ENCODE data around the gene EEF1A2.

The EEF1A2 gene

GRCh38 chr20:63505723-63506122, 6.8 kb upstream of the EEF1A2 start:
- WGBS (ENCODE audit: extremely low coverage, insufficient coverage, low lambda C conversion rate), result no CpG with 5 or more reads among the region's 12 CpGs
- H2BK5ac ChIP-seq (ENCODE audit: low read length), result no peak overlapping the region
- no peaks in the 10 kb centered on the region for H3K27me3 ChIP-seq (ENCODE audit: insufficient read depth, low read length, poor library complexity)

GRCh38 chr20:63505281-63505680, 6.4 kb upstream of the EEF1A2 start:
- Histone ChIP-seq H3K36me3 (ENCODE audit: control insufficient read depth, insufficient read depth, low read length) (no peaks in the 10 kb centered on the region), H4K5ac (ENCODE audit: low read length) (no peak overlapping the region), H3K56ac (ENCODE audit: low read length) (no peak overlapping the region), H3K18ac (ENCODE audit: low read length) (no peak overlapping the region), H2BK5ac (ENCODE audit: low read length) (no peak overlapping the region), H2AK5ac (ENCODE audit: low read length) (no peak overlapping the region), H3K4me1 (ENCODE audit: control insufficient read depth, low read depth, low read length) (no peaks in the 10 kb centered on the region), H3K79me1 (ENCODE audit: low read length) (no peaks in the 10 kb centered on the region), H3K9ac (ENCODE audit: low read length) (no peak overlapping the region), H2BK120ac (ENCODE audit: low read depth, low read length) (no peak overlapping the region), H3K23ac (ENCODE audit: low read length) (no peak overlapping the region), H3K4me3 (ENCODE audit: low read length) (no peak overlapping the region), H4K8ac (ENCODE audit: low read depth, low read length) (no peak overlapping the region), H3K79me2 (ENCODE audit: control insufficient read depth, insufficient read depth, low read length) (no peaks in the 10 kb centered on the region), H3K27me3 (ENCODE audit: insufficient read depth, low read length, poor library complexity) (no peaks in the 10 kb centered on the region), H3K27ac (ENCODE audit: low read depth, low read length) (no peak overlapping the region), H3K4ac (ENCODE audit: low read depth, low read length) (no peak overlapping the region), H2BK15ac (replicated peaks; ENCODE audit: low read depth) (no peak overlapping the region), H3K4me2 (ENCODE audit: low read length) (no peak overlapping the region)
- no CpG with 5 or more reads among the region's 8 CpGs for WGBS (ENCODE audit: extremely low coverage, insufficient coverage, low lambda C conversion rate)
- DNase-seq, result no peak

More at GRCh38 chr20:63505723-63506122, 6.8 kb upstream of the EEF1A2 start:
- Histone ChIP-seq H3K4me3 (ENCODE audit: low read length) (no peak overlapping the region), H3K79me1 (ENCODE audit: low read length) (no peaks in the 10 kb centered on the region), H3K36me3 (ENCODE audit: control insufficient read depth, insufficient read depth, low read length) (no peaks in the 10 kb centered on the region), H3K18ac (ENCODE audit: low read length) (no peak overlapping the region), H3K4me1 (ENCODE audit: control insufficient read depth, low read depth, low read length) (no peaks in the 10 kb centered on the region), H4K8ac (ENCODE audit: low read depth, low read length) (no peak overlapping the region), H3K9ac (ENCODE audit: low read length) (no peak overlapping the region), H3K27ac (ENCODE audit: low read depth, low read length) (no peak overlapping the region), H2BK15ac (replicated peaks; ENCODE audit: low read depth) (no peak overlapping the region), H3K23ac (ENCODE audit: low read length) (no peak overlapping the region), H3K4me2 (ENCODE audit: low read length) (no peak overlapping the region), H3K79me2 (ENCODE audit: control insufficient read depth, insufficient read depth, low read length) (no peaks in the 10 kb centered on the region), H2AK5ac (ENCODE audit: low read length) (no peak overlapping the region), H3K4ac (ENCODE audit: low read depth, low read length) (no peak overlapping the region), H2BK120ac (ENCODE audit: low read depth, low read length) (no peak overlapping the region), H3K56ac (ENCODE audit: low read length) (no peak overlapping the region), H4K5ac (ENCODE audit: low read length) (no peak overlapping the region)
- no peak for DNase-seq

GRCh38 chr20:63504642-63505041, 5.8 kb upstream of the EEF1A2 start:
- no peak overlapping the region for H2AK5ac ChIP-seq (ENCODE audit: low read length)
- no peaks in the 10 kb centered on the region for H3K79me2 ChIP-seq (ENCODE audit: control insufficient read depth, insufficient read depth, low read length)
- no peak overlapping the region for H3K18ac ChIP-seq (ENCODE audit: low read length)
- H2BK5ac ChIP-seq (ENCODE audit: low read length), result no peak overlapping the region
- no peak overlapping the region for H4K8ac ChIP-seq (ENCODE audit: low read depth, low read length)
- DNase-seq, result no peak
- H3K36me3 ChIP-seq (ENCODE audit: control insufficient read depth, insufficient read depth, low read length), result no peaks in the 10 kb centered on the region
- no peak overlapping the region for H4K5ac ChIP-seq (ENCODE audit: low read length)
- no peak overlapping the region for H3K9ac ChIP-seq (ENCODE audit: low read length)
- no peak overlapping the region for H3K23ac ChIP-seq (ENCODE audit: low read length)
- no CpG with 5 or more reads among the region's 9 CpGs for WGBS (ENCODE audit: extremely low coverage, insufficient coverage, low lambda C conversion rate)
- no peak overlapping the region for H3K27ac ChIP-seq (ENCODE audit: low read depth, low read length)
- no peak overlapping the region for H3K4ac ChIP-seq (ENCODE audit: low read depth, low read length)
- no peak overlapping the region for H2BK15ac ChIP-seq (replicated peaks; ENCODE audit: low read depth)
- H3K79me1 ChIP-seq (ENCODE audit: low read length), result no peaks in the 10 kb centered on the region
- H3K4me2 ChIP-seq (ENCODE audit: low read length), result no peak overlapping the region
- H2BK120ac ChIP-seq (ENCODE audit: low read depth, low read length), result no peak overlapping the region
- H3K4me3 ChIP-seq (ENCODE audit: low read length), result no peak overlapping the region
- no peaks in the 10 kb centered on the region for H3K27me3 ChIP-seq (ENCODE audit: insufficient read depth, low read length, poor library complexity)
- no peaks in the 10 kb centered on the region for H3K4me1 ChIP-seq (ENCODE audit: control insufficient read depth, low read depth, low read length)
- no peak overlapping the region for H3K56ac ChIP-seq (ENCODE audit: low read length)

GRCh38 chr20:63503524-63503923, 4.6 kb upstream of the EEF1A2 start:
- Histone ChIP-seq H3K4ac (ENCODE audit: low read depth, low read length) (no peak overlapping the region), H2AK5ac (ENCODE audit: low read length) (no peak overlapping the region), H2BK120ac (ENCODE audit: low read depth, low read length) (no peak overlapping the region), H3K4me1 (ENCODE audit: control insufficient read depth, low read depth, low read length) (no peaks in the 10 kb centered on the region), H3K9ac (ENCODE audit: low read length) (no peak overlapping the region), H3K18ac (ENCODE audit: low read length) (no peak overlapping the region), H3K79me2 (ENCODE audit: control insufficient read depth, insufficient read depth, low read length) (no peaks in the 10 kb centered on the region), H3K27ac (ENCODE audit: low read depth, low read length) (no peak overlapping the region), H3K56ac (ENCODE audit: low read length) (no peak overlapping the region), H2BK15ac (replicated peaks; ENCODE audit: low read depth) (no peak overlapping the region), H3K23ac (ENCODE audit: low read length) (no peak overlapping the region), H3K27me3 (ENCODE audit: insufficient read depth, low read length, poor library complexity) (no peaks in the 10 kb centered on the region), H3K36me3 (ENCODE audit: control insufficient read depth, insufficient read depth, low read length) (no peaks in the 10 kb centered on the region), H3K4me2 (ENCODE audit: low read length) (no peak overlapping the region), H4K8ac (ENCODE audit: low read depth, low read length) (no peak overlapping the region), H2BK5ac (ENCODE audit: low read length) (no peak overlapping the region), H4K5ac (ENCODE audit: low read length) (no peak overlapping the region), H3K4me3 (ENCODE audit: low read length) (no peak overlapping the region), H3K79me1 (ENCODE audit: low read length) (no peaks in the 10 kb centered on the region)
- no peak for DNase-seq
- no CpG with 5 or more reads among the region's 7 CpGs for WGBS (ENCODE audit: extremely low coverage, insufficient coverage, low lambda C conversion rate)

- Histone ChIP-seq H2BK120ac (ENCODE audit: low read depth, low read length) (no peak overlapping the region), H3K27me3 (ENCODE audit: insufficient read depth, low read length, poor library complexity) (peaks cover 2% of the 10 kb centered on the region), H4K5ac (ENCODE audit: low read length) (no peak overlapping the region), H3K4me3 (ENCODE audit: low read length) (no peak overlapping the region), H4K8ac (ENCODE audit: low read depth, low read length) (no peak overlapping the region), H3K23ac (ENCODE audit: low read length) (no peak overlapping the region), H3K9ac (ENCODE audit: low read length) (no peak overlapping the region), H3K18ac (ENCODE audit: low read length) (no peak overlapping the region), H3K36me3 (ENCODE audit: control insufficient read depth, insufficient read depth, low read length) (no peaks in the 10 kb centered on the region), H2BK5ac (ENCODE audit: low read length) (no peak overlapping the region), H3K4me2 (ENCODE audit: low read length) (no peak overlapping the region), H3K4ac (ENCODE audit: low read depth, low read length) (no peak overlapping the region), H3K4me1 (ENCODE audit: control insufficient read depth, low read depth, low read length) (no peaks in the 10 kb centered on the region), H3K27ac (ENCODE audit: low read depth, low read length) (no peak overlapping the region), H3K56ac (ENCODE audit: low read length) (no peak overlapping the region), H3K79me2 (ENCODE audit: control insufficient read depth, insufficient read depth, low read length) (no peaks in the 10 kb centered on the region), H3K79me1 (ENCODE audit: low read length) (no peaks in the 10 kb centered on the region), H2BK15ac (replicated peaks; ENCODE audit: low read depth) (no peak overlapping the region), H2AK5ac (ENCODE audit: low read length) (no peak overlapping the region)
- DNase-seq, result no peak
- WGBS (ENCODE audit: extremely low coverage, insufficient coverage, low lambda C conversion rate), result no CpG with 5 or more reads among the region's 15 CpGs
These were observed 3.8 kb upstream of the EEF1A2 start for GRCh38 chr20:63502671-63503172.
